Heart left ventricle (tissue), 16 donors: Measurements from ENCODE around the gene RIPK4. TPM values are rescaled to one million over a fixed set of nuclear protein-coding genes. Genes with fewer than 3 reads are reported as not detected.
A peak's percentile ranks its signal among the peaks of the same experiment; 100 is the strongest.

Experiments used
- ATAC-seq, 4 donors: fragments of 200-7000 bp; cut with Tn5 transposase; one replicate each; pipeline ENCODE4 v1.9.1; 2020 to 2022; ENCODE audit warnings: moderate library complexity in 4 of 4, mild to moderate bottlenecking in 3 of 4, moderate number of reproducible peaks in 1 of 4
- DNase-seq, 5 donors: peaks; one replicate each; pipeline ENCODE4 v3.0.0-alpha.2; 2020
- H3K27ac ChIP-seq, 12 donors: fragments of 200-600 bp; sonication (generic) in 4 of 12; one replicate each; pipeline versions ENCODE4 v1.5.0 to v1.8.0; 2016 to 2022; ENCODE audit warnings: mild to moderate bottlenecking in 2 of 12
- H3K27me3 ChIP-seq, 9 donors: fragments of 200-600 bp; sonication (generic) in 2 of 9; one replicate each; pipeline versions ENCODE4 v1.5.1 to v1.8.0; 2016 to 2022; ENCODE audit warnings: mild to moderate bottlenecking in 3 of 9
- H3K36me3 ChIP-seq, 9 donors: fragments of 200-600 bp; sonication (generic) in 2 of 9; one replicate each; pipeline versions ENCODE4 v1.5.0 to v1.8.0; 2018 to 2022; ENCODE audit warnings: mild to moderate bottlenecking in 2 of 9
- H3K4me1 ChIP-seq, 12 donors: fragments of 200-600 bp; sonication (generic) in 4 of 12; one replicate each; pipeline versions ENCODE4 v1.5.0 to v1.8.0; 2016 to 2022; ENCODE audit warnings: mild to moderate bottlenecking in 3 of 12
- H3K4me3 ChIP-seq, 12 donors: fragments of 200-600 bp; sonication (generic) in 4 of 12; one replicate each; pipeline versions ENCODE4 v1.5.0 to v1.8.0; 2017 to 2022; ENCODE audit warnings: mild to moderate bottlenecking in 9 of 12, moderate library complexity in 4 of 12
- H3K9me3 ChIP-seq, 12 donors: fragments of 200-600 bp; sonication (generic) in 4 of 12; one replicate each; pipeline versions ENCODE4 v1.5.0 to v1.8.0; 2016 to 2022; ENCODE audit warnings: mild to moderate bottlenecking in 1 of 12
- CTCF ChIP-seq, 12 donors: fragments of 200-600 bp; sonication (generic) in 4 of 12; IDR thresholded peaks; one replicate each; pipeline versions ENCODE4 v1.5.0 to v1.8.0; 2018 to 2022; ENCODE audit warnings: antibody characterized with exemption in 12 of 12, mild to moderate bottlenecking in 5 of 12
- POLR2A ChIP-seq, 2 donors: fragments of 450-650 bp; IDR thresholded peaks; one replicate each; pipeline ENCODE4 v1.6.1; 2017; ENCODE audit warnings: antibody characterized with exemption in 2 of 2, mild to moderate bottlenecking in 2 of 2, moderate library complexity in 2 of 2
- WGBS, 4 donors: extraction: QIAGEN DNeasy Blood & Tissue Kit in 2 of 4; methylation state at CpG; one replicate each; pipeline versions ENCODE4 v1.1.5 to v1.1.7; 2013 to 2018; 5-methylcytosine and 5-hydroxymethylcytosine counted together
- intact Hi-C, 10 donors: fragments of 100-400 bp; cut with DNase I; formaldehyde crosslinking; loops; one replicate each; pipeline versions ENCODE4 v1.11.1 to v1.14.2; 2022
- polyA plus RNA-seq, 2 donors: library from polyadenylated mRNA; stranded (reverse); fragments of 200-250 nt; gene quantifications; one replicate each; pipeline ENCODE4 v1.2.3, GENCODE V29; 2013
- total RNA-seq, 9 donors: library from RNA; depleted of rRNA in 2 of 9; stranded (reverse); fragments of >200 nt in 2 of 9; fragmentation: NEBNext Ultra II Directional in 3 of 9; extraction: Animal tissue kit (Norgen Biotek cat#: 25700) in 3 of 9; gene quantifications; one replicate each; pipeline versions ENCODE4 v1.1.0 to v1.2.4, GENCODE V29; 2016 to 2023
- donor health status: ischemic (EF 13 %, LVEDD 7.1; RV severe dilation, severe dysfunction).
- donor health status: healthy with polysubstance abuse.
- donor health status: DM: no; HTN: yes; CAD: no.
- donor health status: DM: no; HTN: no; CAD: no.
- donor health status: ischemic (EF 25% LVEDD 6.9; RV normal size, moderate dysfunction).
- donor health status: ischemic (EF 25% LVEDD 5.7; RV mildly dilated, moderate dysfunction).
- donor health status: healthy.
- donor health status: DM: yes; HTN: yes; CAD: no.
- donor health status: ischemic (EF 35%, LVEDD 5.7; RV mildly dilated, moderate dysfunction).
- donor health status: nonischemic (EF 11% LVEDD 7.7; RV severe dilation, severe dysfunction).
- donor health status: DM: yes; HTN: yes; CAD: no.
- donor health status: PGD.
- donor health status: ischemic (EF 29% LVEDD 5.4; RV normal size, mild dysfunction).
- donor health status: nonischemic (EF 23%, LVEDD 6.1; RV moderate dilation, normal function).

The RIPK4 gene
- total and polyA plus RNA-seq, 11 donors: 0.04 to 2.0 (median 0.08) TPM; not detected in 2

- 9 to 20% (median 15%) methylated on average over 36 to 88 of the region's 88 CpGs for WGBS, 4 donors
- peaks cover 0 to 55% (median 24%) of the 10 kb centered on the region in 12 donors for H3K4me1 ChIP-seq
- H3K27me3 ChIP-seq: peaks cover 49 to 100% (median 84%) of the 10 kb centered on the region in 9 donors
- H3K4me3 ChIP-seq: peak overlapping the region in 11 of 12 donors; percentile 3 to 48 (median 33)
- ATAC-seq: no peak
- H3K36me3 ChIP-seq: no peaks in the 10 kb centered on the region
- no peak for DNase-seq
- no peaks in the 10 kb centered on the region for H3K9me3 ChIP-seq
- TF ChIP-seq POLR2A (IDR thresholded peaks at IDR 0.05) (no peak), CTCF (IDR thresholded peaks at IDR 0.05) (no peak)
- peak overlapping the region in 1 of 12 donors; percentile 61 for H3K27ac ChIP-seq
- intact Hi-C loops: no loop called here
These were observed 624 bp downstream of the RIPK4 start for GRCh38 chr21:41765973-41766882.

- H3K9me3 ChIP-seq: no peaks in the 10 kb centered on the region
- WGBS, 4 donors: 68 to 79% (median 75%) methylated on average over 11 of the region's 11 CpGs
- no peak overlapping the region for H3K4me3 ChIP-seq
- H3K27ac ChIP-seq: no peak overlapping the region
- H3K27me3 ChIP-seq: peaks cover 51 to 100% (median 83%) of the 10 kb centered on the region in 9 donors
- DNase-seq (no peak), ATAC-seq (no peak)
- H3K4me1 ChIP-seq: peaks cover 0 to 63% (median 25%) of the 10 kb centered on the region in 12 donors
- TF ChIP-seq POLR2A (IDR thresholded peaks at IDR 0.05): no peak
- H3K36me3 ChIP-seq: no peaks in the 10 kb centered on the region
- intact Hi-C loops: no loop called here
These were observed 1.4 kb downstream of the RIPK4 start for GRCh38 chr21:41765420-41765821.

GRCh38 chr21:41764558-41765419, 2.1 kb downstream of the RIPK4 start:
- H3K9me3 ChIP-seq: no peaks in the 10 kb centered on the region
- intact Hi-C loops: no loop called here
- H3K4me3 ChIP-seq: no peak overlapping the region
- H3K27ac ChIP-seq: no peak overlapping the region
- 77 to 84% (median 78%) methylated on average over 7 of the region's 7 CpGs for WGBS, 4 donors
- peaks cover 0 to 64% (median 25%) of the 10 kb centered on the region in 12 donors for H3K4me1 ChIP-seq
- DNase-seq: no peak
- no peak for TF ChIP-seq POLR2A (IDR thresholded peaks at IDR 0.05)
- ATAC-seq: no peak
- H3K36me3 ChIP-seq: no peaks in the 10 kb centered on the region
- peaks cover 51 to 96% (median 80%) of the 10 kb centered on the region in 9 donors for H3K27me3 ChIP-seq

GRCh38 chr21:41763996-41764395, 2.9 kb downstream of the RIPK4 start:
- Histone ChIP-seq H3K4me3 (no peak overlapping the region), H3K9me3 (no peaks in the 10 kb centered on the region), H3K36me3 (no peaks in the 10 kb centered on the region), H3K27me3 (peaks cover 48 to 92% (median 73%) of the 10 kb centered on the region in 9 donors), H3K27ac (no peak overlapping the region), H3K4me1 (peaks cover 0 to 62% (median 25%) of the 10 kb centered on the region in 12 donors)
- ATAC-seq (no peak), DNase-seq (no peak)
- no peak for TF ChIP-seq CTCF (IDR thresholded peaks at IDR 0.05)
- TF ChIP-seq POLR2A (IDR thresholded peaks at IDR 0.05): no peak
- 60 to 72% (median 70%) methylated on average over 6 to 8 of the region's 8 CpGs for WGBS, 4 donors
- intact Hi-C loops: no loop called here
